ENCODE measurements around the gene STAP2. TPM values are rescaled to one million over a fixed set of nuclear protein-coding genes. Genes with fewer than 3 reads are reported as not detected.
A peak's percentile ranks its signal among the peaks of the same experiment; 100 is the strongest.

Gene STAP2
- total and polyA plus RNA-seq, 9 of the 15 experiments (the other 6 are each of a cell fraction or from before 2014, with no cell fraction given): 1.2 to 9.8 (median 4.5) TPM

GRCh38 chr19:4375164-4376027 lies 36.8 kb upstream of the STAP2 start (continued):
- TF ChIP-seq TFAP4 (CRISPR knock-in tag; IDR thresholded peaks at IDR 0.05; ENCODE audit: borderline replicate concordance) (peak; percentile 77; the same call in 1 of the 2 replicates), NCOR1 (IDR thresholded peaks at IDR 0.05) (peak; percentile 88), CTCFL (IDR thresholded peaks at IDR 0.05; ENCODE audit: borderline replicate concordance, insufficient read depth, low read depth, low read length, poor library complexity, severe bottlenecking) (peak; percentile 17), ZEB2 (IDR thresholded peaks at IDR 0.05) (peak; percentile 26; the same call in 1 of the 2 replicates), SP1 (CRISPR knock-in tag; IDR thresholded peaks at IDR 0.05) (peak; percentile 59; the same call in 1 of the 2 replicates), ARID1B (IDR thresholded peaks at IDR 0.05) (peak; percentile 94), PREB (CRISPR knock-in tag; IDR thresholded peaks at IDR 0.05) (0 out of 2 replicates have a peak, but pooled peaks have one; percentile 62), CBX8 (IDR thresholded peaks at IDR 0.05; ENCODE audit: borderline replicate concordance, extremely low read depth, low read depth, low read length, poor library complexity, severe bottlenecking) (no peak), ETS1 (conservative IDR thresholded peaks at IDR 0.05; ENCODE audit: control insufficient read depth, low read depth, low read length) (no peak), ZFP91 (CRISPR knock-in tag; IDR thresholded peaks at IDR 0.05) (no peak), HMGXB4 (CRISPR knock-in tag; IDR thresholded peaks at IDR 0.05) (no peak), MTA2 (IDR thresholded peaks at IDR 0.05; ENCODE audit: low read depth) (peak; percentile 85), STAT5A (IDR thresholded peaks at IDR 0.05; ENCODE audit: borderline replicate concordance, low read length) (peak; percentile 84; the same call in 1 of the 2 replicates), ZNF766 (CRISPR knock-in tag; conservative IDR thresholded peaks at IDR 0.05) (peak; percentile 30; the same call in 1 of the 2 replicates)
